Tibial nerve (tissue), 4 donors: ENCODE results near the gene SEMA3E. TPM values are rescaled to one million over a fixed set of nuclear protein-coding genes. Genes with fewer than 3 reads are reported as not detected.

Experiments used
- DNase-seq, 2 donors: peaks; one replicate each; pipeline ENCODE4 v3.0.0-alpha.2; 2019; ENCODE audit warnings: low spot score in 2 of 2
- H3K27ac ChIP-seq, 4 donors: fragments of 200-600 bp; sonication (generic) in 3 of 4; one replicate each; pipeline ENCODE4 v1.5.1; 2017 to 2019; ENCODE audit warnings: mild to moderate bottlenecking in 1 of 4
- H3K27me3 ChIP-seq, 2 donors: fragments of 200-600 bp; sonication (generic) in 1 of 2; one replicate each; pipeline versions ENCODE4 v1.5.1 to v1.6.0; 2017 to 2019
- H3K36me3 ChIP-seq, 3 donors: fragments of 200-600 bp; sonication (generic); one replicate each; pipeline ENCODE4 v1.5.1; 2018 to 2019
- H3K4me1 ChIP-seq, 4 donors: fragments of 200-600 bp; sonication (generic) in 3 of 4; one replicate each; pipeline ENCODE4 v1.5.1; 2017 to 2019
- H3K4me3 ChIP-seq, 4 donors: fragments of 200-600 bp; sonication (generic) in 3 of 4; one replicate each; pipeline ENCODE4 v1.5.1; 2017 to 2019; ENCODE audit warnings: mild to moderate bottlenecking in 1 of 4, moderate library complexity in 1 of 4
- H3K9me3 ChIP-seq, 4 donors: fragments of 200-600 bp; sonication (generic) in 3 of 4; one replicate each; pipeline ENCODE4 v1.5.1; 2017 to 2019
- CTCF ChIP-seq, 5 experiments: fragments of 200-600 bp in 3 of 5; fragments of 450-650 bp in 2 of 5; sonication (generic) in 3 of 5; IDR thresholded peaks; one replicate each; pipeline ENCODE4 v1.5.1; 2016 to 2019; ENCODE audit warnings: antibody characterized with exemption in 5 of 5, mild to moderate bottlenecking in 3 of 5, moderate library complexity in 2 of 5
- EP300 ChIP-seq, 2 donors: sonication (generic); formaldehyde crosslinking; IDR thresholded peaks; one replicate each; pipeline ENCODE4 v1.6.1; 2017; ENCODE audit warnings: antibody characterized with exemption in 2 of 2, mild to moderate bottlenecking in 1 of 2
- POLR2A ChIP-seq, 2 donors: fragments of 450-650 bp; IDR thresholded peaks; one replicate each; pipeline ENCODE4 v1.6.1; 2017; ENCODE audit warnings: antibody characterized with exemption in 2 of 2, mild to moderate bottlenecking in 2 of 2, moderate library complexity in 2 of 2
- WGBS, 2 donors: methylation state at CpG; one replicate each; pipeline ENCODE4 v1.1.5; 2018; 5-methylcytosine and 5-hydroxymethylcytosine counted together
- total RNA-seq, 4 donors: library from RNA; depleted of rRNA; stranded (reverse); fragments of >200 nt; gene quantifications; one replicate each; pipeline ENCODE4 v1.1.0, GENCODE V29; 2016

Gene SEMA3E
- total RNA-seq, 4 donors from 2014 or later, result 0.60 to 21.9 (median 2.9) TPM

- TF ChIP-seq CTCF (IDR thresholded peaks at IDR 0.05), result no peak
- no peak for TF ChIP-seq EP300 (IDR thresholded peaks at IDR 0.05)
- no peak for TF ChIP-seq POLR2A (IDR thresholded peaks at IDR 0.05)
Measured at GRCh38 chr7:83693256-83693655, 44.3 kb upstream of the SEMA3E start.

GRCh38 chr7:83691095-83691494, 42.2 kb upstream of the SEMA3E start:
- Histone ChIP-seq H3K4me1 (no peaks in the 10 kb centered on the region), H3K36me3 (no peaks in the 10 kb centered on the region), H3K4me3 (no peak overlapping the region), H3K9me3 (no peaks in the 10 kb centered on the region), H3K27ac (no peak overlapping the region), H3K27me3 (no peaks in the 10 kb centered on the region)
- TF ChIP-seq POLR2A (IDR thresholded peaks at IDR 0.05) (no peak), EP300 (IDR thresholded peaks at IDR 0.05) (no peak), CTCF (IDR thresholded peaks at IDR 0.05) (no peak)
- WGBS, 2 donors, result 79 to 87% methylated on average over 4 of the region's 4 CpGs
- DNase-seq, result no peak

More at GRCh38 chr7:83693256-83693655, 44.3 kb upstream of the SEMA3E start:
- no peaks in the 10 kb centered on the region for H3K9me3 ChIP-seq
- H3K36me3 ChIP-seq, result no peaks in the 10 kb centered on the region
- H3K27ac ChIP-seq, result no peak overlapping the region
- H3K4me3 ChIP-seq, result no peak overlapping the region
- DNase-seq, result no peak
- WGBS, 2 donors, result 58 to 68% methylated on average over 1 of the region's 1 CpG
- H3K4me1 ChIP-seq, result peaks cover 0 to 2% (median 0%) of the 10 kb centered on the region in 4 donors
- H3K27me3 ChIP-seq, result no peaks in the 10 kb centered on the region

- Histone ChIP-seq H3K36me3 (no peaks in the 10 kb centered on the region), H3K4me3 (no peak overlapping the region), H3K27me3 (no peaks in the 10 kb centered on the region), H3K4me1 (no peaks in the 10 kb centered on the region), H3K27ac (no peak overlapping the region), H3K9me3 (no peaks in the 10 kb centered on the region)
- WGBS, 2 donors, result 63 to 72% methylated on average over 1 of the region's 1 CpG
- DNase-seq, result no peak
- TF ChIP-seq POLR2A (IDR thresholded peaks at IDR 0.05), result no peak
Measured at GRCh38 chr7:83689855-83690254, 40.9 kb upstream of the SEMA3E start.

GRCh38 chr7:83686416-83686815, 37.5 kb upstream of the SEMA3E start:
- H3K4me3 ChIP-seq, result no peak overlapping the region
- TF ChIP-seq POLR2A (IDR thresholded peaks at IDR 0.05) (no peak), EP300 (IDR thresholded peaks at IDR 0.05) (no peak), CTCF (IDR thresholded peaks at IDR 0.05) (no peak)
- H3K9me3 ChIP-seq, result no peaks in the 10 kb centered on the region
- DNase-seq, result no peak
- no peaks in the 10 kb centered on the region for H3K27me3 ChIP-seq
- H3K27ac ChIP-seq, result no peak overlapping the region
- no peaks in the 10 kb centered on the region for H3K36me3 ChIP-seq
- WGBS, 2 donors, result 88 to 95% methylated on average over 1 of the region's 1 CpG
- no peaks in the 10 kb centered on the region for H3K4me1 ChIP-seq

GRCh38 chr7:83684928-83685327, 36.0 kb upstream of the SEMA3E start:
- no peaks in the 10 kb centered on the region for H3K4me1 ChIP-seq
- no peaks in the 10 kb centered on the region for H3K36me3 ChIP-seq
- no peak overlapping the region for H3K4me3 ChIP-seq
- H3K9me3 ChIP-seq, result no peaks in the 10 kb centered on the region
- TF ChIP-seq EP300 (IDR thresholded peaks at IDR 0.05) (no peak), CTCF (IDR thresholded peaks at IDR 0.05) (no peak), POLR2A (IDR thresholded peaks at IDR 0.05) (no peak)
- DNase-seq, result no peak
- H3K27me3 ChIP-seq, result no peaks in the 10 kb centered on the region
- no peak overlapping the region for H3K27ac ChIP-seq
- WGBS, 2 donors, result 79 to 80% methylated on average over 3 of the region's 3 CpGs

- Histone ChIP-seq H3K27me3 (no peaks in the 10 kb centered on the region), H3K9me3 (no peaks in the 10 kb centered on the region), H3K27ac (no peak overlapping the region), H3K4me3 (no peak overlapping the region), H3K4me1 (peaks cover 0 to 11% (median 0%) of the 10 kb centered on the region in 4 donors), H3K36me3 (no peaks in the 10 kb centered on the region)
- WGBS, 2 donors, result 84 to 87% methylated on average over 4 of the region's 4 CpGs
- DNase-seq, result no peak
- TF ChIP-seq CTCF (IDR thresholded peaks at IDR 0.05), result no peak
- no peak for TF ChIP-seq EP300 (IDR thresholded peaks at IDR 0.05)
- no peak for TF ChIP-seq POLR2A (IDR thresholded peaks at IDR 0.05)
Measured at GRCh38 chr7:83681200-83681778, 32.4 kb upstream of the SEMA3E start.
